Ishikawa (cell line): ENCODE results near the gene ZMYND8.

Experiments
- EGR1 ChIP-seq: IDR thresholded peaks from 2 replicates; pipeline ENCODE4 v1.6.1; 2012
- EP300 ChIP-seq: IDR thresholded peaks from 2 replicates; pipeline ENCODE4 v1.6.1; 2012; ENCODE audit warnings: borderline replicate concordance
- RAD21 ChIP-seq: IDR thresholded peaks from 2 replicates; pipeline ENCODE4 v1.6.1; 2012; ENCODE audit warnings: low read depth
- TAF1 ChIP-seq: IDR thresholded peaks from 2 replicates; pipeline ENCODE4 v1.6.1; 2012; ENCODE audit warnings: low read depth, mild to moderate bottlenecking
- TCF12 ChIP-seq: IDR thresholded peaks from 2 replicates; pipeline ENCODE4 v1.6.1; 2012; ENCODE audit warnings: low read depth
- TEAD4 ChIP-seq: IDR thresholded peaks from 2 replicates; pipeline ENCODE4 v1.6.1; 2012
- USF1 ChIP-seq: IDR thresholded peaks from 2 replicates; pipeline ENCODE4 v1.6.1; 2012
- TF ChIP-seq, protein P1 (sequence below): IDR thresholded peaks from 2 replicates; pipeline ENCODE4 v1.6.1; 2012; ENCODE audit warnings: low read depth, mild to moderate bottlenecking

- TF ChIP-seq RAD21: no peak
- TF ChIP-seq TCF12: no peak
- TF ChIP-seq, protein P1, sequence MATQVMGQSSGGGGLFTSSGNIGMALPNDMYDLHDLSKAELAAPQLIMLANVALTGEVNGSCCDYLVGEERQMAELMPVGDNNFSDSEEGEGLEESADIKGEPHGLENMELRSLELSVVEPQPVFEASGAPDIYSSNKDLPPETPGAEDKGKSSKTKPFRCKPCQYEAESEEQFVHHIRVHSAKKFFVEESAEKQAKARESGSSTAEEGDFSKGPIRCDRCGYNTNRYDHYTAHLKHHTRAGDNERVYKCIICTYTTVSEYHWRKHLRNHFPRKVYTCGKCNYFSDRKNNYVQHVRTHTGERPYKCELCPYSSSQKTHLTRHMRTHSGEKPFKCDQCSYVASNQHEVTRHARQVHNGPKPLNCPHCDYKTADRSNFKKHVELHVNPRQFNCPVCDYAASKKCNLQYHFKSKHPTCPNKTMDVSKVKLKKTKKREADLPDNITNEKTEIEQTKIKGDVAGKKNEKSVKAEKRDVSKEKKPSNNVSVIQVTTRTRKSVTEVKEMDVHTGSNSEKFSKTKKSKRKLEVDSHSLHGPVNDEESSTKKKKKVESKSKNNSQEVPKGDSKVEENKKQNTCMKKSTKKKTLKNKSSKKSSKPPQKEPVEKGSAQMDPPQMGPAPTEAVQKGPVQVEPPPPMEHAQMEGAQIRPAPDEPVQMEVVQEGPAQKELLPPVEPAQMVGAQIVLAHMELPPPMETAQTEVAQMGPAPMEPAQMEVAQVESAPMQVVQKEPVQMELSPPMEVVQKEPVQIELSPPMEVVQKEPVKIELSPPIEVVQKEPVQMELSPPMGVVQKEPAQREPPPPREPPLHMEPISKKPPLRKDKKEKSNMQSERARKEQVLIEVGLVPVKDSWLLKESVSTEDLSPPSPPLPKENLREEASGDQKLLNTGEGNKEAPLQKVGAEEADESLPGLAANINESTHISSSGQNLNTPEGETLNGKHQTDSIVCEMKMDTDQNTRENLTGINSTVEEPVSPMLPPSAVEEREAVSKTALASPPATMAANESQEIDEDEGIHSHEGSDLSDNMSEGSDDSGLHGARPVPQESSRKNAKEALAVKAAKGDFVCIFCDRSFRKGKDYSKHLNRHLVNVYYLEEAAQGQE: no peak
- no peak for TF ChIP-seq USF1
- TF ChIP-seq EGR1: no peak
- no peak for TF ChIP-seq TEAD4
- TF ChIP-seq TAF1: no peak
- no peak for TF ChIP-seq EP300
Measured at GRCh38 chr20:47354464-47354713, 2.1 kb downstream of the ZMYND8 start.
